ENCODE results near the gene IDH3A. TPM values are rescaled to one million over a fixed set of nuclear protein-coding genes. Genes with fewer than 3 reads are reported as not detected.

IDH3A gene
- total RNA-seq, 1 experiment from 2014 or later = 40.2 TPM

DNA sequence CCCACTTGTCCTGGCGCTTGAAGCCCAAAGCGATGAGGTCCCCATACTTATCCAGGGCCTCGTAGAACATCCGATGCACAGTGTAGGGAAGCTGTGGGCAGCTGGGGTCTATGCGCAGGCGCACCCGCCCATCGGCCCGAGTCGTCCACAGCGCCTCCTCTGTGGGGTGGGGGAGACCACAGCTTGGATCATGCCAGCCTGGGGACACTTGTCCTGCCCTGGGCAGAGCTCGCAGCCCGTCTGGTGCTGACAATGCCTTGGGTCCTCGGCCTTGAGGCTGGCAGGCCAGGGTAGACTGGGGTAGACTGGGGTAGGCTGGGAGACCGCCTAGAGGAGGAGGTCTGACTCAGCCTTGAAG lies 45.4 kb downstream of the IDH3A start:
- H3K4ac ChIP-seq (ENCODE audit: low read depth, low read length) = no peak overlapping the region
- no peak overlapping the region for H4K5ac ChIP-seq (ENCODE audit: insufficient read length, low read depth, low read length)
- H3K56ac ChIP-seq (ENCODE audit: insufficient read length, low read depth, low read length) = no peak overlapping the region
- no peak overlapping the region for H2AFZ ChIP-seq (ENCODE audit: low read length)
- no peak overlapping the region for H2BK5ac ChIP-seq (ENCODE audit: insufficient read length, low read length)
- H4K8ac ChIP-seq (replicated peaks; ENCODE audit: insufficient read length, low read depth, low read length) = no peak overlapping the region
- no peaks in the 10 kb centered on the region for H4K20me1 ChIP-seq (ENCODE audit: control insufficient read depth, insufficient read depth, insufficient read length)
- H2BK12ac ChIP-seq (ENCODE audit: insufficient read length, low read depth, low read length) = no peak overlapping the region
- no peaks in the 10 kb centered on the region for H3K27me3 ChIP-seq (ENCODE audit: insufficient read depth, low read length)
- Mint-ChIP-seq H3K27ac (no peak overlapping the region), H3K4me1 (peaks cover 0 to 2% of the 10 kb centered on the region in 2 experiments; a peak in 2 of 4 replicates), H3K36me3 (ENCODE audit: insufficient read depth in 1 of 3, low read depth in 3 of 3) (peaks cover 0 to 2% (median 0%) of the 10 kb centered on the region in 3 experiments; a peak in 1 of 7 replicates), H3K9me3 (peaks cover 0 to 5% of the 10 kb centered on the region in 2 experiments; a peak in 2 of 5 replicates), H3K4me3 (no peak overlapping the region), H3K27me3 (ENCODE audit: low read depth) (no peaks in the 10 kb centered on the region)
- H2BK15ac ChIP-seq (ENCODE audit: low read depth, low read length) = no peak overlapping the region
- H3K4me1 ChIP-seq (ENCODE audit: insufficient read depth, low read length) = no peaks in the 10 kb centered on the region
- no peak overlapping the region for H3K18ac ChIP-seq (ENCODE audit: insufficient read length, low read depth, low read length)
- no peak for DNase-seq
- no peak overlapping the region for H2BK20ac ChIP-seq (ENCODE audit: low read depth, low read length, poor library complexity, severe bottlenecking)
- H3K9ac ChIP-seq (ENCODE audit: extremely low read depth, insufficient read length, low read length) = no peak overlapping the region
- no peak overlapping the region for H4K91ac ChIP-seq (ENCODE audit: insufficient read length, low read depth, low read length)
- no peak overlapping the region for H3K23ac ChIP-seq (ENCODE audit: insufficient read length, low read depth, low read length)
- H3K27ac ChIP-seq (ENCODE audit: insufficient read length, low read depth, low read length) = no peak overlapping the region
- H3K23me2 ChIP-seq (ENCODE audit: insufficient read length, low read depth, low read length, poor library complexity, severe bottlenecking) = no peaks in the 10 kb centered on the region
- WGBS (ENCODE audit: extremely low coverage, insufficient read length, low lambda C conversion rate) = no CpG with 5 or more reads among the region's 15 CpGs
- no peak overlapping the region for H2BK120ac ChIP-seq (ENCODE audit: low read depth, low read length, poor library complexity, severe bottlenecking)
- H3K9me3 ChIP-seq (ENCODE audit: control insufficient read depth, low read depth, low read length) = no peaks in the 10 kb centered on the region
- no peak overlapping the region for H2AK5ac ChIP-seq (ENCODE audit: insufficient read length, low read length)
- no peak for TF ChIP-seq CTCF (conservative IDR thresholded peaks at IDR 0.05)
- no peak overlapping the region for H3T11ph ChIP-seq (ENCODE audit: low read length)
- H3K79me1 ChIP-seq (ENCODE audit: insufficient read depth, low read depth, low read length, poor library complexity, severe bottlenecking) = no peaks in the 10 kb centered on the region
- no peak overlapping the region; the same call in 1 of the 2 replicates for H3K14ac ChIP-seq (ENCODE audit: insufficient read depth, low read length)
- H3K4me2 ChIP-seq (ENCODE audit: insufficient read depth, insufficient read length, low read length) = no peak overlapping the region
- no peaks in the 10 kb centered on the region for H3K79me2 ChIP-seq (ENCODE audit: insufficient read depth, low read length)
